A673 (cell line): Measurements from ENCODE around the gene STPG3.

Experiments
- EZH2 ChIP-seq: fragments of 200-600 bp; sonication (generic); IDR thresholded peaks from 2 replicates; pipeline ENCODE4 v1.6.1; 2017; ENCODE audit warnings: borderline replicate concordance, low read depth, mild to moderate bottlenecking, mixed read lengths, antibody characterized with exemption, low read length; ENCODE audit not compliant: poor library complexity, severe bottlenecking
- TF ChIP-seq, protein P1 (sequence below): fragments of 300-800, 200-600 bp; sonication (generic); conservative IDR thresholded peaks from 2 replicates; pipeline ENCODE4 v1.5.1; 2017; ENCODE audit warnings: low read depth, mild to moderate bottlenecking, antibody characterized with exemption, low read length, moderate library complexity, mixed read lengths

DNA sequence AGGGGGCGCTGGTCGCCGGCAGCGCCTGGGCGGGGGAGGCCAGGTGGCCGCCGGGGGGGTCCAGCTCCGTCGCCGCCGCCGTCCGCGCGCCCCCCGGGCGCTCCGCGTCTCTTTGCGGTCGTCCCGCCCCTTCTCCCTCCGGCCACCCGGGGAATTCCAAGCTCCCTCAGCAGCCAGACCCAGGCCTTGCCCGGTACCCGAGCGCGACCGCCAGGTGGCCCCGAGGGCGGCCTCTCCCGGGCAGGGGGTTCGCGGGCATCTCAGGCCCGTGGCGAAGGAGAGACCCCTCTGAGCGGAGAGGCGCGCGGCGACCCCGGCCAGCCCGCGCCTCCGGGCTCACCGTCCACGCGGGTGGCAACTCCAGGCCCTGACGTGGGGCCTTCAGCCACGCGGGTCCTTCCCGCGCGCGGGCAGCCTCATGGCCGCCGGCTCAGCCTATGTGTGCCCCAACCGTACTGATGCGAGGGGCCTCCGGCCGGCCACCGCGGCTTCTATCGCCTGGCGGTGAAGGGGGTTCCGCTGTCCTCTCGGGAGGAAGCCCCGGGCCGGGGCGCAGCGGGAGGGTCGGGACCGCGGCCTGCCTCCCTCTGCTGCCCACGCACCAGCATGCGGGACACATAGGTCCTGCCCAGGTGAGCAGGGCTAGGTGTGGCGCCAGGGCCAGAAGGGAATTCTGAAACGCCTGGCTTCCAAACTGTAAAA is 51.5 kb downstream of the STPG3 start:
- TF ChIP-seq, protein P1, sequence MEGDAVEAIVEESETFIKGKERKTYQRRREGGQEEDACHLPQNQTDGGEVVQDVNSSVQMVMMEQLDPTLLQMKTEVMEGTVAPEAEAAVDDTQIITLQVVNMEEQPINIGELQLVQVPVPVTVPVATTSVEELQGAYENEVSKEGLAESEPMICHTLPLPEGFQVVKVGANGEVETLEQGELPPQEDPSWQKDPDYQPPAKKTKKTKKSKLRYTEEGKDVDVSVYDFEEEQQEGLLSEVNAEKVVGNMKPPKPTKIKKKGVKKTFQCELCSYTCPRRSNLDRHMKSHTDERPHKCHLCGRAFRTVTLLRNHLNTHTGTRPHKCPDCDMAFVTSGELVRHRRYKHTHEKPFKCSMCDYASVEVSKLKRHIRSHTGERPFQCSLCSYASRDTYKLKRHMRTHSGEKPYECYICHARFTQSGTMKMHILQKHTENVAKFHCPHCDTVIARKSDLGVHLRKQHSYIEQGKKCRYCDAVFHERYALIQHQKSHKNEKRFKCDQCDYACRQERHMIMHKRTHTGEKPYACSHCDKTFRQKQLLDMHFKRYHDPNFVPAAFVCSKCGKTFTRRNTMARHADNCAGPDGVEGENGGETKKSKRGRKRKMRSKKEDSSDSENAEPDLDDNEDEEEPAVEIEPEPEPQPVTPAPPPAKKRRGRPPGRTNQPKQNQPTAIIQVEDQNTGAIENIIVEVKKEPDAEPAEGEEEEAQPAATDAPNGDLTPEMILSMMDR: peak; percentile 40; the same call in 1 of the 2 replicates
- no peak for TF ChIP-seq EZH2
